WI38 (cell line): ENCODE data around the gene MAP1LC3B2.
"Not testable (repeated sequence)": the region's sequence is repeated elsewhere in the genome, so short reads cannot be mapped to it uniquely, and the experiment has no call there.

ENCODE experiments used
- H3K4me3 ChIP-seq: 2 replicates; pipeline ENCODE4 v1.5.1; 2011; ENCODE audit warnings: low read depth, mild to moderate bottlenecking, control low read depth, low read length
- TF ChIP-seq, protein P1 (sequence below): IDR thresholded peaks from 2 replicates; pipeline ENCODE4 v1.5.1; 2012; ENCODE audit warnings: low read depth, mild to moderate bottlenecking, control low read depth, low read length

Gene MAP1LC3B2

DNA sequence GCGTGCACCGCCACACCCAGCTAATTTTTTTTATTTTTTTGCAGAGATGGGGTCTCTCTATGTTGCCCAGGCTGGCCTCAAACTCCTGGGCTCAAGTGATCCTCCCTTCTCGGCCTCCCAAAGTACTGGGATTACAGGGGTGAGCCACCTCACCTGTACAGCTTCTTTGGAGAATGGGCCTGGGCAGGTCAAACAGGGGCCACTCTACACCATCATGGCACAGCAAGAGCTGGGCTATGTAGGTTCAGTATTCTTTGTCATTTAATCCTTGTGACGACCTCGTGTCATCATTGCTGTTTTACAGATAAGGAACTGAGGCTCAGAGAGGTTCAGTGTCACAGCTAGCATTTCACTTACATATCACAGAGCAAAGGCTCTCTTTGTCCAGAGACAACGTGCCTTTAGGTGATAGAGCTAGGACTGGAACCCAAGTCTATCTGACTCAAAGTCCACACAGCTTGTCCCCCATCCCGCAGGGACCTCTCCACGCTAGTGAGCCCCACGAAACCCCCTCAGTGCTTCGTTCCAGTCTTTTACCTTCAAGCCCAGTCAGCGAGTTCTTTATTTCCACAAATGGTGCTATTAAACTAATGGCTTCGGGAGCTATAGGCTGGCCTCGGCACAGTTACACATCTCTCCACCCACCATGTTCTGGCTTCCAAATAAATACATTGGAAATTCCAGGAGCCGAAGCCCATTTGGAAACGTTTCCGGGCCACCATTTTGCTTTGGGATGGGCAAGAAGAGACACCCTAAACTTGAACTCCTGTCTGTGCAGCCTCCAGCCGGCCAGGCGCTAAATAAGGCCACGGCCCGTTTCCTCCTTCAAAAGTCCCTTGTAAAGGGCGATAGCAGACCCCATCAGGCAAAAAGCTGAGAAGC, 660 bp upstream of the MAP1LC3B2 start:
- H3K4me3 ChIP-seq, result no peak overlapping the region
- TF ChIP-seq, protein P1, sequence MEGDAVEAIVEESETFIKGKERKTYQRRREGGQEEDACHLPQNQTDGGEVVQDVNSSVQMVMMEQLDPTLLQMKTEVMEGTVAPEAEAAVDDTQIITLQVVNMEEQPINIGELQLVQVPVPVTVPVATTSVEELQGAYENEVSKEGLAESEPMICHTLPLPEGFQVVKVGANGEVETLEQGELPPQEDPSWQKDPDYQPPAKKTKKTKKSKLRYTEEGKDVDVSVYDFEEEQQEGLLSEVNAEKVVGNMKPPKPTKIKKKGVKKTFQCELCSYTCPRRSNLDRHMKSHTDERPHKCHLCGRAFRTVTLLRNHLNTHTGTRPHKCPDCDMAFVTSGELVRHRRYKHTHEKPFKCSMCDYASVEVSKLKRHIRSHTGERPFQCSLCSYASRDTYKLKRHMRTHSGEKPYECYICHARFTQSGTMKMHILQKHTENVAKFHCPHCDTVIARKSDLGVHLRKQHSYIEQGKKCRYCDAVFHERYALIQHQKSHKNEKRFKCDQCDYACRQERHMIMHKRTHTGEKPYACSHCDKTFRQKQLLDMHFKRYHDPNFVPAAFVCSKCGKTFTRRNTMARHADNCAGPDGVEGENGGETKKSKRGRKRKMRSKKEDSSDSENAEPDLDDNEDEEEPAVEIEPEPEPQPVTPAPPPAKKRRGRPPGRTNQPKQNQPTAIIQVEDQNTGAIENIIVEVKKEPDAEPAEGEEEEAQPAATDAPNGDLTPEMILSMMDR, result no peak

DNA sequence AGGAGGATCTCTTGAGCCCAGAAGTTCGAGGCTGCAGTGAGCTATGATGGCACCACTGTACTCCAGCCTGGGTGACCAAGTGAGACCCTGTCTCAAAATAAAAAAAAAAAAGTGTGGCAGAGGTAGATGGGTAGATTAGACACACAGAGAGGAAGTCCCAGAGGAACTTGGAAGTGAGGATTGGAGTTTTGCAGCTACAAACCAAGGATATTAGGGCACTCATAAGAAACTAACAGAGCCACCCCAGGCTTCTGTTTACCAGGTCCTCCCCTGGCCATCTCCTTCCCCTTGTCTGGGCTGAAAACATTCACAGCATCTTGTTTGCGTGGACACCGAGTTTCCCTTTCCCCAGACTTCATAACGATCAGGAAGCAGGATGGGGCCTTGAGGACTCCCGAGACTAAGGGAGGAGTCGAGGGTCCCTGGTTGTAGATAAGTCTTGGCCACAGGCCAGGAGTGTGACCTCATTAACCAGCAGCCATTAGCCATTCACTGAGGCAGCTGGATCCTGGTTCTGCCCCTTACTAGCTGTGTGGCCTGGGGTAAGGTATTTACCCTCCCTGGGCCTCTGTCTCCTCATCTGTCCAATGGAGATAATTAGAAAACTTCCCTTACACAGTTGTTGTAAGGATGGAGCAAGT, 2.1 kb downstream of the MAP1LC3B2 start:
- TF ChIP-seq, protein P1, result no peak
- H3K4me3 ChIP-seq, result no peak overlapping the region

DNA sequence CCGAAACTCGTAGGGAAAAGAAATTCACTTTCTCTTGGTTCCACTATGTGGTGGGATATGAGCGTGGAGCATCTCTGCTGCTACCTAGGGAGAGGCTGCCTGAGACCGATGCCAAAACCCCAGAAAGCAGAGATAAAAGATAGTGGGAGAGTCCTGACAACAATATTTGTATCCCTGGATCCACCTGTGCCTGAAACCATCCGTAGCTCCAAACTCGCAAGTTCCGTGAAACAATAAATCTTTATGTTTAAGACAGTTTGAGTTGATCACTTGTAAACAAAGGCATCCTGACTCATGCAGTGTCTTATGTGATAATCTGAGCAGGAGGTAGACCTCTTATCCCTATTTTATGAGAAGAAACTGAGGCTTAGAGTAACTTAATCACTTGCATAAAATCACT, 2.9 kb downstream of the MAP1LC3B2 start:
- TF ChIP-seq, protein P1, result no peak
- H3K4me3 ChIP-seq, result no peak overlapping the region

DNA sequence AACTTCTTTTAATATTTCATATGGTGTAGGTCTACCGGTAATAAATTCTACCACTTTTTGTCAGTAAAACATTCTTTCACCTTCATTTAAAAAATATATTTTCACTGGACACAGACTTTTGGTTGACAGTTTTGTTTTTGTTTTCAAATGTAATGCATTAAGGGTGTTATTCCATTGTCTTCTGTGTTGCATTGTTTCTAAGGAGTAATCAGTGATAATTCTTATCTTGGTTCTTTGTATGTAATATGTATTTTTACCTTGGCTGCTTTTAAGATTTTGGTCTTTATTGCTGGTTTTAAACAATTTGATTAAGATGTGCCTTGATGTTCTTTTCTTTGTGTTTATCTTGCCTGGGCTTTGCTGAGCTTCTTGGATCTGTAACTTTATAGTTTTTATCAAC, 4.1 kb downstream of the MAP1LC3B2 start:
- TF ChIP-seq, protein P1, result no peak

DNA sequence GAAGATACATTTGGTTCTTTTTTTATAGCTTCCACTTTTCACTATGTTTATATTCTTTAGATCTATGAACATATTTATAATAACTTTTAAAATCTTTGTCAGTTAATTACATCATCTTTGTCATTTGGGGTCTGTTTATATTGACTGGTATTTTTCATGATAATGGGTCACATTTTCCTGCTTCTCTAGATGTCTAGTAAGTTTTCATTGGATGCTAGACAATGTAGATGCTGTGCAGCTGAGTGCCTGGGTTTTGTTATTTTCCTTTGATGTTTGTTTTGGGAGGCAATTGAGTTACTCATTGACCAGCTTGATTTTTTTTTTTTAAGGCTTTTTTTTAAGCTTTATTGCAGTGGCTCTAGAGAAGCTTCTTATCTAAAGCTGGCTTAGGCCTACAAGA, 4.9 kb downstream of the MAP1LC3B2 start:
- TF ChIP-seq, protein P1, result no peak
- H3K4me3 ChIP-seq, result no peak overlapping the region

More for the DNA sequence above, 4.1 kb downstream of the MAP1LC3B2 start:
- no peak overlapping the region for H3K4me3 ChIP-seq

DNA sequence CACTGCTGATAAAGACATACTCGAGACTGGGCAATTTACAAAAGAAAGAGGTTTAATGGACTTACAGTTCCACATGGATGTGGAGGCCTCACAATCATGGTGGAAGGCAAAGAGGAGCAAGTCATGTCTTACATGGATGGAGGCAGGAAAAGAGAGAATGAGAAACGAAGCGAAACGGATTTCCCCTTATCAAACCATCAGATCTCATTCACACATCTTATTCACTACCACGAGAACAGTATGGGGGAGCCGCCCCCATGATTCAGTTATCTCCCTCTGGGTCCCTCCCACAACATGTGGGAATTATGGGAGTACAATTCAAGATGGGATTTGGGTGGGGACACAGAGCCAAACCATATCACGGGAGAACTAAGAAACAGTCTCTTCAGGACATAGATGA, 6.0 kb downstream of the MAP1LC3B2 start:
- H3K4me3 ChIP-seq, result not testable (repeated sequence)

DNA sequence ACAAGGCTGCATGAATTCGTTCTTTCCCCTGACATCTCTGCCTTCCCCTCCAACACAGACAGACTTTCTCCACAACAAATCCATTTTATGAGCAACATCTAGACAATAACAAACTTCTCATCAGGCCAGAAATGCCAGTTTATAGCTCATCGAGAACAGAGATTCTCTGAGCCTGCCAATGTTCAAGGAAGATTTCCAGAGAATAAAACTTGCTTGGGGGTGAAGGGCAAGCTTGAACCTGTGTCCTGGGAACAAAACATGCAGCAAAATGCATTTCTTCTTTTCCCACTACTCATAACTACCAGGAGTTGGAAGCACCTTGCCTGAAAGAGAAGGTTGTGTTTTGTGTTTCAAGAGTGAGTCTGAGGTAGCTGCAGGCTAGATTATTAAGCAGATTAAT, 6.8 kb downstream of the MAP1LC3B2 start:
- TF ChIP-seq, protein P1, result no peak
- no peak overlapping the region for H3K4me3 ChIP-seq
